22Rv1 (cell line): Measurements from ENCODE around the gene PCSK5.

Experiments used
- H3K27ac ChIP-seq: fragments of 450-650 bp; 2 replicates; pipeline ENCODE4 v1.5.1; 2017
- ZFX ChIP-seq: fragments of 450-650 bp; IDR thresholded peaks from 2 replicates; pipeline ENCODE4 v1.6.1; 2017; ENCODE audit warnings: antibody characterized with exemption, borderline replicate concordance
- TF ChIP-seq, protein P1 (sequence below): fragments of 450-650 bp; IDR thresholded peaks from 2 replicates; pipeline ENCODE4 v1.5.1; 2017; ENCODE audit warnings: mild to moderate bottlenecking

PCSK5 gene

DNA sequence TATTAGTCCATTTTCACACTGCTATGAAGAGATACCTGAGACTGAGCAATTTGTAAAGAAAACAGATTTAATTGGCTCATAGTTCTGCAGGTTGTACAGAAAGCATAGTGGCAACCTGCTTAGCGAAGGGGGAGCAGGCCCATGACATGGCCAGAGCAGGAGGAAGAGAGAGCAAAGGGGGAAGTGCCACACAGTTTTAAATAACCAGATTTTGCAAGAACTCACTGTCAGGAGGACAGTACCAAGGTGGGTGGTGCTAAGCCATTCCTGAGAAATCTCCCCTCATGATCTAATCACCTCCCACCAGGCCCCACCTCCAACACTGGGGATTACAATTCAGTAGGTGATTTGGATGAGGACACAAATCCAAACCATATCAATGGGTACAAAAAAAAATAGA lies 16.8 kb upstream of the PCSK5 start:
- no peak overlapping the region for H3K27ac ChIP-seq
- TF ChIP-seq, protein P1, sequence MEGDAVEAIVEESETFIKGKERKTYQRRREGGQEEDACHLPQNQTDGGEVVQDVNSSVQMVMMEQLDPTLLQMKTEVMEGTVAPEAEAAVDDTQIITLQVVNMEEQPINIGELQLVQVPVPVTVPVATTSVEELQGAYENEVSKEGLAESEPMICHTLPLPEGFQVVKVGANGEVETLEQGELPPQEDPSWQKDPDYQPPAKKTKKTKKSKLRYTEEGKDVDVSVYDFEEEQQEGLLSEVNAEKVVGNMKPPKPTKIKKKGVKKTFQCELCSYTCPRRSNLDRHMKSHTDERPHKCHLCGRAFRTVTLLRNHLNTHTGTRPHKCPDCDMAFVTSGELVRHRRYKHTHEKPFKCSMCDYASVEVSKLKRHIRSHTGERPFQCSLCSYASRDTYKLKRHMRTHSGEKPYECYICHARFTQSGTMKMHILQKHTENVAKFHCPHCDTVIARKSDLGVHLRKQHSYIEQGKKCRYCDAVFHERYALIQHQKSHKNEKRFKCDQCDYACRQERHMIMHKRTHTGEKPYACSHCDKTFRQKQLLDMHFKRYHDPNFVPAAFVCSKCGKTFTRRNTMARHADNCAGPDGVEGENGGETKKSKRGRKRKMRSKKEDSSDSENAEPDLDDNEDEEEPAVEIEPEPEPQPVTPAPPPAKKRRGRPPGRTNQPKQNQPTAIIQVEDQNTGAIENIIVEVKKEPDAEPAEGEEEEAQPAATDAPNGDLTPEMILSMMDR, result no peak
- TF ChIP-seq ZFX, result no peak

DNA sequence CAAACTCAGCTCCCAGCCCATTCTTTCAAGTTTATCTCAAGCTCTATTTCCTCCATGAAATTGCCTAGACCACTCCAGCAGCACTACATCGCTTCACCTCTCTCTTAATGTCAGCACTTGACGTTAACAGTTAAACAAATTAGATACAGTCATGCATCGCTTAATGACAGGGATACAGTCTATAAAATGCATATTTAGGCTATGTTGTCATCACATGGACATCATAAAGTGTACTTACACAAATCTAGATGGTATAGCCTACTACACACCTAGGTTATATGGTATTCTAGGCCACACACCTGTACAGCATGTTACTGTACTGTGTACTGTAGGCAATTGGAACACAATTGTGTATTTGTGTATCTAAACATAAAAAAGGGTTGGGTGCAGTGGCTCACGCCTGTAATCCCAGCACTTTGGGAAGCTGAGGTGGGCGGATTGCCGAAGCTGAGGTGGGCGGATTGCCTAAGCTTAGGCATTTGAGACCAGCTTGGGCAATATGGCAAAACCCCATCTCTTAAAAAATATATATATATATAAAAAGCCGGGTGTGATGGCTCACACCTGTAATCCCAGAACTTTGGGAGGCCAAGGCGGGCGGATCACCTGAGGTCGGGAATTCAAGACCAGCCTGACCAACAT lies 13.4 kb upstream of the PCSK5 start:
- no peak overlapping the region for H3K27ac ChIP-seq
- TF ChIP-seq ZFX, result no peak
- TF ChIP-seq, protein P1, result no peak

DNA sequence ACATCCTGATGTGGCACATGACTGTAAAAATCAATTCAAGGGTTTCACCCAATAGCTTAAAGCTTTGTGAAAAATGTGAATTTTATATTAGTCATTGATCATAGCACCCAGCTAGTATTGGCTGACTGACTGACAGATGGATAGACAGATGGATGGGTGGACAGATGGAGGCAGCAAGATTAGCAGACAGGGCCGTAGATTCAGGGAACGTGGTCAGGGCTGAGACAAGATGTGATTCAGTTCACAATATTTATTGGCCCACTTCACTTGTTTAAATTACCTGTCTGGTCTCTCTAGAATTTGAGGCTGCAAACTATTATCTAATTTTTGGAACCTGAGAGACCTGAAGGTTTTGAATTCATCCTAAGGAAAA lies 12.0 kb upstream of the PCSK5 start:
- no peak for TF ChIP-seq ZFX
- TF ChIP-seq, protein P1, result no peak
- H3K27ac ChIP-seq, result no peak overlapping the region

DNA sequence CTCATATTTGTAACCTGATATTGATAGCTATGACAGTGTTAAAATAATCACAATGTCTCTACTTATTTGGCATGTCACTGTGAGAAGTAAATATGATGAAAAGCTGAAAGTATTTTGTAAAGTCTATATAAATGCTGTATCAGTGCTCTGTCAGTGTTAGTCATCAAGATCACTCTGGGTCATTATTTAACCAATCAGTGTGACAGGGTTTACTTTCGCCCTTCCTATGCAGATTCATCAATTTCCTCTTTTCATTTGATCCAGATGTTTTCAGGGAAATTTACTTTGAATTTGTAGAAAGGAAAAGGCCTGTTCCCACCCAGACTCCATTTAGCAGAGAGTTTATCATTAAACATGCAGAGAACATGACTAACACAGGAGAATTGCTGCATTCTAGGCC lies 9.9 kb upstream of the PCSK5 start:
- no peak overlapping the region for H3K27ac ChIP-seq
- TF ChIP-seq ZFX, result no peak
- TF ChIP-seq, protein P1, result no peak

DNA sequence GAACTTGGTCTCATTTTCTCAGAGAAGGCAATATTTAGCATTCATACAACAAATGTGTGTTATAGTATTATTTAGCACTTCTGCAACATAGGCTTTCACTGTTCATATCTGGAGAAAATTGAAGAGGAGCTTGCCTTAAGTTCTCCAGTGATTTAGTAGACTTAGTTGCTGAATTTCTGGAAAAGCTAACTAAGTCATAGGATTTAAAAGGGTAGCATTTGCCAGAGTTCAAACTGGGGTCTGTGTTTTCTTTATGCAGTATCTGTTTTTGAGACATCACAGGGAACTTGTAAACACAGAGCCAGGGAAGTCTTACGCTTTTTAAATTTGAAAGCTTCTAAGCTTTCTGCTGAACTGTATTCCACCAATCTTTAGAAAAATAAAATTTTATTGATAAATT lies 8.7 kb upstream of the PCSK5 start:
- TF ChIP-seq ZFX, result no peak
- TF ChIP-seq, protein P1, result no peak
- H3K27ac ChIP-seq, result no peak overlapping the region

DNA sequence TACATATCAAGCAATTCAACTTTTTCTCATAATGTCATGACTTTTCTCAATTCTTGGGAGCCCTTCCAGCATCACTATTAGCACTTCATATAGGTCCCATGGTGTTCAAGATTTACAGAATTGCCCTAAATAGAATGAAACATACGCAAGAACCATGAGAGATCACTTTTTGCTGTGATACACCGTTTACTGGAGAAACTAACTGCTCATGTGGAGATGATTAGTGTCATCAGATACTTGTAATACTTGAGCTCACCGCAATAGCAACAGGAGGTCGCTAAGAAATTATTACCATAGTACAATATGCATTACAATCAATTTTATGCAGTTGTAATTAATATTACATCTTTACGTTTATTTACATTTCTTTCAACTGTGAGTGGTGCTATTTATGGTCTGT lies 4.8 kb upstream of the PCSK5 start:
- H3K27ac ChIP-seq, result no peak overlapping the region

DNA sequence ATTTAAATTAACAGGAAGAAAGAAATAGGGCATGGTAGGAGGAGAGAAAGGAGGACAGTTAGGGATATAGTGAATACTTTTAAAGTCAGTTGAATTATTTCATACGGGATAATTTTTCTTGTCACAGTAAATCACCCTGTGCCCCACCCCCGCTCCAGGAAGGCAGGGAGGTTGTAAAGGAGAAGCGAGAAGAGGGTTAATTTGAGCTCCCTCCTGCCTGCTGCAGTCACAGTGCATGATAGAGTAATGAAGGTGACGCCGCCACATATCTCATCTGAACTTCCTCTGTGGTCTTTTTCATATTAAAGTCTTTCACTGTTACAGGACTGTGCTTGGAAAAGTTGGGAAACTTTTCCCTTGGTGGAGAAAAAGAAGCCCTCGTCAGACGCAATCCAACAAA lies 896 bp upstream of the PCSK5 start:
- H3K27ac ChIP-seq, result no peak overlapping the region
- TF ChIP-seq, protein P1, result no peak
- no peak for TF ChIP-seq ZFX

More for the DNA sequence above, 4.8 kb upstream of the PCSK5 start:
- TF ChIP-seq, protein P1, result no peak
- TF ChIP-seq ZFX, result no peak
